ENCODE results near the gene UBL7. TPM values are rescaled to one million over a fixed set of nuclear protein-coding genes. Genes with fewer than 3 reads are reported as not detected.

UBL7 gene
- total and polyA plus RNA-seq, 10 of the 15 experiments (the other 5 are each of a cell fraction or from before 2014, with no cell fraction given) = 25.9 to 145 (median 90.1) TPM

DNA sequence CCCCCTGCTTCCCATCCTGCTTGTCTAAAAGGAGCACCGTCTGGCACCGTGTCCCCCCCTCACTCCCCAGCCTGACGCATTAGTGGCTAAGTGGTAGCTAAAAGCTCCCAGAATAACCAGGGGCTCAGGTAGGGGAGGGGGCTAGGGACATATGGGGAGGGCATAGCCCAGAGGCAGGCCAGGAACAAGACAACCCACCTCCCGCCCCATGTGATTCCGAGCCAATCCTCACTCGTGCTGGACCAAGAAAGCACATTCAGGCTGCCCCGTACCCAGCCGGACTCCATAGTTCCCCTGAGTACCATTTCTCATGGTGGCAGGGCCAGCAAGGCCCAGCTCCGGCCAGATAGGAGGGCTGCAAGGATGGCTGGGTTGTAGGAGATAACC lies 38.7 kb downstream of the UBL7 start:
- CTCF ChIA-PET = interaction anchor here (1.0 to 16.9 kb wide), 3 partner anchors 17 to 38 kb away, joined by 5 to 187 read pairs (median 6); no protein-coding TSS in a partner anchor
- in situ Hi-C loops (cut with MboI) = no loop called here
- no peaks in the 10 kb centered on the region for H3K27me3 ChIP-seq (replicated peaks in 1 of 2; ENCODE audit: control insufficient read depth in 2 of 2, insufficient read depth in 2 of 2, low read length in 1 of 2)
- SMC1A ChIA-PET (ENCODE audit: uncharacterized antibody, unreplicated experiment) = interaction anchor here (1.6 to 9.3 kb wide), 2 partner anchors 10 to 20 kb away, joined by 6 to 82 read pairs; no protein-coding TSS in a partner anchor
- H4K20me1 ChIP-seq (ENCODE audit: control insufficient read depth, insufficient read depth) = peaks cover 44% of the 10 kb centered on the region
- WGBS (ENCODE audit: insufficient coverage, insufficient replicate concordance, low lambda C conversion rate, missing lambda C conversion rate) = 21% methylated on average over 9 of the region's 9 CpGs
- H3K4me1 ChIP-seq (ENCODE audit: control insufficient read depth, insufficient read depth, low read length) = peaks cover 73% of the 10 kb centered on the region
- BruUV-seq (replicated peaks) = no TSS peak
- peak overlapping the region; percentile 98 for H3K4me3 ChIP-seq
- DNase-seq (ENCODE audit: low read depth, low spot score) = no peak
- no peak overlapping the region for H2AFZ ChIP-seq (ENCODE audit: control insufficient read depth, low read depth, low read length)
- no peaks in the 10 kb centered on the region for H3K9me3 ChIP-seq (replicated peaks; ENCODE audit: control insufficient read depth, insufficient read depth, low read length)
- ATAC-seq = peak; percentile 1; the same call in 2 of the 3 replicates
- TF ChIP-seq NFYA (IDR thresholded peaks at IDR 0.05; ENCODE audit: borderline replicate concordance, low read depth, low read length) (no peak), SMARCA5 (IDR thresholded peaks at IDR 0.05) (no peak), SMAD5 (IDR thresholded peaks at IDR 0.05; ENCODE audit: low read depth) (no peak), CHD1 (IDR thresholded peaks at IDR 0.05; ENCODE audit: low read depth, low read length) (no peak), TCF3 (IDR thresholded peaks at IDR 0.05; ENCODE audit: borderline replicate concordance, insufficient read depth, low read depth, low read length) (no peak), RAD21 (IDR thresholded peaks at IDR 0.05; ENCODE audit: insufficient read depth, low read depth, low read length) (no peak), RUNX3 (IDR thresholded peaks at IDR 0.05; ENCODE audit: low read length) (no peak), MEF2B (IDR thresholded peaks at IDR 0.05; ENCODE audit: partially characterized antibody, poor library complexity, severe bottlenecking) (no peak), RCOR1 (conservative IDR thresholded peaks at IDR 0.05; ENCODE audit: low read depth, low read length) (no peak), MXI1 (IDR thresholded peaks at IDR 0.05; ENCODE audit: low read depth, low read length) (no peak), YBX1 (IDR thresholded peaks at IDR 0.05) (no peak), NFYB (IDR thresholded peaks at IDR 0.05; ENCODE audit: insufficient read depth, low read depth, low read length) (no peak), HCFC1 (IDR thresholded peaks at IDR 0.05; ENCODE audit: low read length) (no peak), STAT1 (conservative IDR thresholded peaks at IDR 0.05) (no peak)
- intact Hi-C loops (cut with micrococcal nuclease; ENCODE audit: unreplicated experiment) = no loop called here
- no peak for FAIRE-seq
- H3K27ac ChIP-seq (ENCODE audit: control insufficient read depth, insufficient read depth) = peak overlapping the region; percentile 49
- peaks cover 100% of the 10 kb centered on the region for H3K79me2 ChIP-seq (ENCODE audit: control insufficient read depth, insufficient read depth, low read length)
- H3K9ac ChIP-seq (ENCODE audit: control insufficient read depth, insufficient read depth, low read length) = peak overlapping the region; percentile 59
- peaks cover 35 to 39% of the 10 kb centered on the region in 2 experiments; a peak in 3 of 4 replicates for H3K36me3 ChIP-seq (ENCODE audit: control insufficient read depth in 2 of 2, insufficient read depth in 2 of 2, low read length in 1 of 2)
- H3K4me2 ChIP-seq (ENCODE audit: control insufficient read depth, insufficient read depth) = peak overlapping the region; percentile 97
- POLR2A ChIA-PET = interaction anchor here (0.9 to 16.6 kb wide), 4 partner anchors 9 to 38 kb away, joined by 3 to 325 read pairs (median 8); no protein-coding TSS in a partner anchor
- RAD21 ChIA-PET (ENCODE audit: unreplicated experiment) = interaction anchor here (1.4 to 24.4 kb wide), 3 partner anchors 7 to 37 kb away, joined by 5 to 496 read pairs (median 22); no protein-coding TSS in a partner anchor

Measured in GM12878 (cell line).